ENCODE data around the gene TRPM4.
"Not testable (repeated sequence)": the region's sequence is repeated elsewhere in the genome, so short reads cannot be mapped to it uniquely, and the experiment has no call there.

TRPM4 gene

DNA sequence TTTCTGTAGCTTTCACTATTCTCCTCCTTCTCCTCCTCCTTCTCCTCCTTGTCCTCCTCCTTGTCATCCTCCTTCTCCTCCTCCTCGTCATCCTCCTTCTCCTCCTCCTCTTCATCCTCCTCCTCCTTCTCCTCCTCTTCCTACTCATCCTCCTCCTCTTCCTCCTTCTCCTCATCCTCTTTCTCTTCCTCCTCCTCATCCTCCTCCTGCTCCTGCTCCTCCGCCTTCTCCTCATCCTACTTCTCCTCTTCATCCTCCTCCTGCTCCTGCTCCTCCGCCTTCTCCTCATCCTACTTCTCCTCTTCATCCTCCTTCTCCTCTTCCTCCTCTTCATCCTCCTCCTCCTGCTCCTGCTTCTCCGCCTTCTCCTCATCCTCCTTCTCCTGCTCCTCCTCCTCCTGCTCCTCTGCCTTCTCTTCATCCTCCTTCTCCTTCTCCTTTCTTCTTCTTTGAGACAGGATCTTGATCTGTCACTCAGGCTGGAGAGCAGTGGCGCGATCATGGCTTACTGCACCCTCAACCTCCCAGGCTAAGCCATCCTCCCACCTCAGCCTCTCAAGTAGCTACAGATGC is 36.3 kb downstream of the TRPM4 start:
- DNase-seq = no peak

DNA sequence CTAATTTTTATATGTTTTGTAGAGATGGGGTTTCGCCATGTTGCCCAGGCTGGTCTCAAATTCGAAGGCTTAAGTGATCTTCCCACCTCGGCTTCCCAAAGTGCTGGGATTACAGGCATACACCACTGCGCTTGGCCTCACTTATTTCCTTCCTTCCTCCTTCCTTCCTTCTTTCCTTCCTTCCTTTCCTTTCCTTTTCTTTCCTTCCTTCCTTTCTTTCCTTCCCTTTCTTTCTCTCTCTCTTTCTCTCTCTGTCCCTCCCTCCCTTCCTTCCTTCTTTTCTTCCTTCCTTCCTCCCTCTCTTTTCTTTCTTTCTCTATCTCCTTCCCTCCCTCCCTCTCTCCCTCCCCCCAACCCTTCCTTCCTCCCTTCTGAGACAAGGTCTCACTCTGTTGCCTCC is 36.8 kb downstream of the TRPM4 start:
- no peak for DNase-seq

DNA sequence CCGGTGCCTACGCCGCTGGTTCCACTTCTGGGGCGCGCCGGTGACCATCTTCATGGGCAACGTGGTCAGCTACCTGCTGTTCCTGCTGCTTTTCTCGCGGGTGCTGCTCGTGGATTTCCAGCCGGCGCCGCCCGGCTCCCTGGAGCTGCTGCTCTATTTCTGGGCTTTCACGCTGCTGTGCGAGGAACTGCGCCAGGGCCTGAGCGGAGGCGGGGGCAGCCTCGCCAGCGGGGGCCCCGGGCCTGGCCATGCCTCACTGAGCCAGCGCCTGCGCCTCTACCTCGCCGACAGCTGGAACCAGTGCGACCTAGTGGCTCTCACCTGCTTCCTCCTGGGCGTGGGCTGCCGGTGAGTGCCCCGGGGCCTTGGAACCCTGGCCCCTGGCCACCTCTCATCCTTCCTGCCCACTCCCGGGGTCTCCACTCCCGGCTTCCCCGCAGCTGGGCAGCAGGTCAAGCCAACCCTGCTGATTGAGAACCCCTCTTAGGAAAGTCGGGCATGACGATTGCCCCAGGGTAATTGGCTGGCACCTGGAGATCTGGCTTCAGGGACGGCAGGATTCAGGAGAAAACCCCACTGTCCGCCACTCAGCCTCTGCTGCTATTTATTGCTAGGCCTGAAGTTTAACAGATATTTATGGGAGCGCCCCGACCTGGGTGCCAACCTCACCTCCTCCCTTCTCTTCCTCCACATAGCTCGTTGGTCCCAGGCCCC is 39.1 kb downstream of the TRPM4 start:
- DNase-seq = no peak

DNA sequence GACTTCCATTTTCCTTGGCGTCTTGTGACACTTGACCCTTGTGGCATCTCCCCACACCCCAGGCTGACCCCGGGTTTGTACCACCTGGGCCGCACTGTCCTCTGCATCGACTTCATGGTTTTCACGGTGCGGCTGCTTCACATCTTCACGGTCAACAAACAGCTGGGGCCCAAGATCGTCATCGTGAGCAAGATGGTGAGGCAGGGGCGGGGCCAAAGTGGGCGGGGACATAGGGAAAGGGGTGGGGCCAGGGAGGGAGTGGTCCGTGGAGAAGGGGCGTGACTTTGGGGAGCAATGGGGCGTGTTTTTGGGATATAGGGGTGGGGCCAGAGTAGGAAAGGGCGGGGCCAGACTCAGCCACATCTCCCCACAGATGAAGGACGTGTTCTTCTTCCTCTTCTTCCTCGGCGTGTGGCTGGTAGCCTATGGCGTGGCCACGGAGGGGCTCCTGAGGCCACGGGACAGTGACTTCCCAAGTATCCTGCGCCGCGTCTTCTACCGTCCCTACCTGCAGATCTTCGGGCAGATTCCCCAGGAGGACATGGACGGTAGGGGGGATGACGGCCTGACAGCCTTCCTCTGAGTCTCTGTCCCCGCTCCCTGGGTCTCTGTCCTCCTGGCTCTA is 42.8 kb downstream of the TRPM4 start:
- DNase-seq = no peak

DNA sequence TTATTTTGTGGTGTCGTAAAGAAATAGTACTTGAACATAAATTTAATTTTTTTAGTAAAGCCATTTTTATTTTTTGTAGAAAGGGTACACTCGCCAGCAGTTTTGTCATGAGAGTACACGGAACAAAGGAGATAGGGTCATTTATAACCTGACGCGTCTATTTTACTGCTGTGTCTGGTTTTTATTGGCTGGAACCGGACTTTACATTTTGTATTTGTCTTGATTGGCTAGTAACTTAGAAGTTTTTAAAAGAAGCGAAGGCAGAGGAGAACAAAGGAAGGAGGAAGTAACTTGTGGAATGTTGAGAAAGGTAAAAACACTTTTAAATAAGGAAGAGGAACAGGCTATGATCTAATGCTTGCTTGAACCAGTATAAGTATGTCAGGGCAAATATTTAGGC is 43.5 kb downstream of the TRPM4 start:
- no peak for DNase-seq

DNA sequence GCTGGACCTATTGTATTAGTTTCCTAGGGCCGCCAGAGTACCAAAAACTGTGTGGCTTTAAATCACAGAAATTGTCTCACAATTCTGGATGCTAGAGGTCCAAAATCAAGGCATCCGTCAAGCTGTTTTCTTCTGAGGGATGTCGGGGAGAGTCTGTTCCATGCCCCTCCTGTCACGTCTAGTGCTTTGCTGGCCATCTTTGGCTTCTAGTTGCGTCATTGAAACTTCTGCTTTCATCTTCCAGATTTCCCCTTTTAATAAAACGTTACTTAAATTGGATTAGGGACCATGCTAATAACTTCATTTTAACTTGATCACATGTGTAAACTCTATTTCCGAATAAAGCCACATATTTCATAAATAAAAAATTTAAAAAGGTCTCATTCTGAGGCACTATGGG is 47.5 kb downstream of the TRPM4 start:
- no peak for DNase-seq

DNA sequence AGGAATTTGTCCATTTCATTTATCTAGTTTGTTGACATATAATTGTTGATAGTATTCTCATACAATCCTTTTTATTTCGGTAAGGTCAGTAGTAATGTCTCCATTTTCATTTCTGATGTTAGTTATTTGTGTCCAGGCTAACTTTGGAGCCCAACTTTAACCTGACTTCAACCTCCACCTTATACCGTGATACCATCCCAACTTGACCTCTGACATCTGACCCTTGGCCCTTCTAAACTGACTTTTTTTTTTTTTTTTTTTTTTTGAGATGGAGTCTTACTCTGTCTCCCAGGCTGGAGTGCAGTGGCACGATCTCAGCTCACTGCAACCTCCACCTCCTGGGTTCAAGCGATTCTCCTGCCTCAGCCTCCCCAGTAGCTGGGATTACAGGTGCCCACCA is 51.9 kb downstream of the TRPM4 start:
- DNase-seq = not testable (repeated sequence)

DNA sequence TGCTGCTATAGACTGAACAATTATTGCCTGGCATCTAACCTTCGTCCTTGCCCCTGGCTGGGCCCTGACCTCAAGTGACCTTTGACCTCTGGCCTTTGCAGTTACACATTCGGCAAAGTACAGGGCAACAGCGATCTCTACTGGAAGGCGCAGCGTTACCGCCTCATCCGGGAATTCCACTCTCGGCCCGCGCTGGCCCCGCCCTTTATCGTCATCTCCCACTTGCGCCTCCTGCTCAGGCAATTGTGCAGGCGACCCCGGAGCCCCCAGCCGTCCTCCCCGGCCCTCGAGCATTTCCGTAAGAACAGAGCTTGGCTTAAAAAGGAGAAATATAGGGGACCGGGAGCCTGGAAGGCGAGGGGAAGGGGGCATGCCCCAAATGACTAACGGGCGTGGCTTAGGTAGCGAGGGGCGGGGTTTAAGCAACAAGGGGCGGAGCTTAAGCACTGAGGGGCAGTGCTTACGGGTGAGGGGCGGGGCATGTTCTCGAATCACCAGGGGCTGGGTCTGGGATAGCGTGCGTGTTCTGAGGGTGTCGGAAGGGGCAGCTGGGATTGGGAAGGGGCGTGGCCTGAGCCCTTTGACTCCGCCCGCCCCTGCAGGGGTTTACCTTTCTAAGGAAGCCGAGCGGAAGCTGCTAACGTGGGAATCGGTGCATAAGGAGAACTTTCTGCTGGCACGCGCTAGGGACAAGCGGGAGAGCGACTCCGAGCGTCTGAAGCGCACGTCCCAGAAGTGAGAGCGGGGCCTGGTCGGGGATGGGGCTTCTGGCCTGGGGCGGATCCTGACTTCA is 52.7 kb downstream of the TRPM4 start:
- DNase-seq = peak; percentile 49

DNA sequence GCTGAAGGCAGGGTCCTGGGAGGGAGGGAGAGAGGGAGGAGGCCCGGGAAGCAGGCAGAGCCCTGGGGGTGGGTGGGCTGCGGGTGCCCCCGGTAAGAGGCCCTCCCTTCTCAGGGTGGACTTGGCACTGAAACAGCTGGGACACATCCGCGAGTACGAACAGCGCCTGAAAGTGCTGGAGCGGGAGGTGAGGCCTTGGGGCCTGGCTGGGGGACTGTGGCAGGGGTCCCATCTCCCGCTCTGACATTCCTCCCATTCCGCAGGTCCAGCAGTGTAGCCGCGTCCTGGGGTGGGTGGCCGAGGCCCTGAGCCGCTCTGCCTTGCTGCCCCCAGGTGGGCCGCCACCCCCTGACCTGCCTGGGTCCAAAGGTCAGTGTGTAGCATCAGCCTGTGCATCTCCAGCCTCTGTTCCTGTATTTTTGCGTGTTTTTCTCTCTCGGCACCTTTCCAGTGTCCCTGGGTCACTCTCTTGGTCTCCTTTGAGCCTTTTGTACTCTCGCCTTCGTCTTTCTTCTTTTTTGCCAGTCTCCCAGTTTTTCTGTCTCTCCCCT is 53.4 kb downstream of the TRPM4 start:
- no peak for DNase-seq

DNA sequence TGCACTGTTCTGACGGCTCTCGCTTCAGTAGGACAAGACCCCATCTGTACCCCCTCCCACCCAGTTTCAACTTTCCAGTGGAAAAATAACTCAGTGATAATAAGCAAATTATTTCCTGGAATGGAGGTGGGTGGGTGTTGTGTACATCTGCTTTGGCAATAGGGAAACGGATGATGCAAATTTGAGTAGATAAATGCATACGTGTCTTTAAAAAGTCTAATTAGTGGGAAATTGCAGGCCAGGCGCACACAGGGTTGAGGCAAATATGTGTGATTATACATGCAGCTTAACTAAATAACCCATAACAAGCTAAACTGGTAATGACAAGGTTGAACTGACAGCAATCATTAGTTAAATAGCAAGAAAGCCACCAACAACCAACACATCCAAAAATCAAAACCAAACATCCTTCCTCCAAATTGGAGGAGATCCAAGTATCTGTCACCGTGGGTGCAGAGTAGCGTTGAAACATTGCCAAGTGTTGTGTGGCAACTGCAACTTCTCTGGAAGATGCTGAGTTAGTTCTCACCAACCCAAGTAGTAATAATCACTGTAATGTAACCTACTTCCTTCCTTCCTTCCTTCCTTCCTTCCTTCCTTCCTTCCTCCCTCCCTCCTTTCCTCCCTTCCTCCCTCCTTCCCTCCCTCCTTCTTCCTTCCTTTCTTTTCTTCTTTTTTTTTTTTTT is 54.6 kb downstream of the TRPM4 start:
- DNase-seq = no peak

DNA sequence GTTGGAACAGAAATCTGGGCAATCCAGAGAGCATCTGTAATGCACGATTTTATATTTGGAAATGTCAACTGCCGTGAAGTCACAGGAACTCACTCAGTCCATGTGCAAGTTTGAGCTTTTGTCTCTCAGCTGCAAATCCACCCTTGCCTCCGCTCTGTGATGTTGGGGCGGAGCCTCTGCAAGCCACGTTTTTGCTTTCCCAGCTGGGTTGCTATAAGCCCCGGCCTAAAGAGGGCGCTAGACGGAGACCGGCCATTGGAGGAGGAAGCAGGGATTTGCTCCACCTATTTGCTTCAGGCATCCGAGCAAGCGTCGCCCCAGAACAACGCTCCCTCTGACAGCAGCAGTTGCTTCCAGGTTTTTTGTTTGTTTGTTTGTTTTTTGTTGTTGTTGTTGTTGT is 56.2 kb downstream of the TRPM4 start:
- no peak for DNase-seq

DNA sequence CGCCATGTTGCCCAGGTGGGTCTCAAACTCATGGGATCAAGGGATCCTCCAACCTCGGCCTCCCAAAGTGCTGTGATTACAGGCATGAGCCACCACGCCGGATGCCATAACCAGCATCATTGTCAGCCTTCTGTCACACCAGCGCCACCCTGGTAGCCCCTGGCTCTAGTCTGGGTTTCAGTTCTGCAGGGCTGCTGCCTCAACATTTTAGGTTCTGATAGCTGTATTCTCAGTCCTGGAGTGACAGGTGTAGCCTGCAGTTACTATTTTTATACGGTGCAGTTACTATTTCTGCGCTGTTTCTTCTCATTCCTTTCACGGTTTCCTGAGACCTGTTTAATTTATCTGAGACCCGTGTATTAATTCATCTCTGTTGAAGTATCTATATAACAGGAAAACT is 57.1 kb downstream of the TRPM4 start:
- no peak for DNase-seq

DNA sequence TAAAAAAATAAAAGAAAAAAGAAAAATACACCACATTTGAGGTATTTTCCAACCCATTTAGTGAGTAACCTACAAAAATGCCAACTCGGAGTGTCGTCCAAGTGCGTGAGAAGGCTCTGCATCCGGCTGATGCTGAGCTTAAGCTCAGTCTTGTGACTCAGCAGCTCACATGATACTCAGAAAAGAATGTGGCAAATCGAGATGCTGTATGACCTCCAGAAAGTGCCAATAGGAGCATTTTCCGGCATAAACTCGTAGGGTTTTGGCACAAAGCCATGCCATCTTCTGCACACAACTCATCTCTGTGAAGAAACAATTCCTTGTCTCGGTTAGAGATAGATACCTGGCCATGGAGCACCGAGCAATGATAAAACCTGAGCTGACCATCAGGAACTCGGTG is 58.5 kb downstream of the TRPM4 start:
- DNase-seq = no peak

DNA sequence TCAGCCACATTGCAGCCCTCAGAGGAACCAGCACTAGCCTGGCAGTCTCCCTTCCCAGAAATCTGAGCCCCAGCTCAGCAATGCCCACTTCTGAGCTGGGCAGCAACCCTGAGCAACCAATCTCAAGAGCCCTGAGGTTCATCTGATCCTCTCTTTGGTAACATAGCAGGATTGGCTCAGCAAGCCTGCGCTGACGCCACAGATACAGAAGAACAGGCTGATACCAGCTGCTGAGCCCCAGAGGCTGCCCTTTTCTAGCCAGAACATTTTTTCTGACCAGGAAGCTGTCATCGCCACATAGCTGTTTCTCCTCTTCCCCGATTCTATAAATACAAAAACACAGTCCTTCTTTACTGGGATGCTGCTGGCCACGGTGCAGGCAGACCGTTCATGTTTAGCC is 59.8 kb downstream of the TRPM4 start:
- DNase-seq = no peak

DNA sequence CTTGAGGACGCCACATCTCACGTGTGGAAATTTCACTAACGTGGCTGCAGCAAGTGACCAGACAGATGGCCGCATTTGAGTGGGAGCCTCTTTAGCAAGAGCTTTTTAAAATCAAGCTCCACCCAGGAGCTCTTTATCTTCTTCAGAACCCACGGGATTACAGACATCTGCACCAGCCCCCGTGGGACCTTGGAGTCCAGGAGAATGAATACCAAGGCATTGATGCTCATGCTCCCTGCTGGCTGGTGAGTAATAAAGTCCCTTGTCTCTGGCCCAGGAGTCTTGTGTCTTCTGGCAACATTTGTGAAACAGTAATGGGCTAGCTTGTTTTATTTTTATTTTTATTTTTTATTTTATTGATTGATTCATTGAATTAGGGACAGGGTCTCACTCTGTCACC is 64.4 kb downstream of the TRPM4 start:
- DNase-seq = no peak

DNA sequence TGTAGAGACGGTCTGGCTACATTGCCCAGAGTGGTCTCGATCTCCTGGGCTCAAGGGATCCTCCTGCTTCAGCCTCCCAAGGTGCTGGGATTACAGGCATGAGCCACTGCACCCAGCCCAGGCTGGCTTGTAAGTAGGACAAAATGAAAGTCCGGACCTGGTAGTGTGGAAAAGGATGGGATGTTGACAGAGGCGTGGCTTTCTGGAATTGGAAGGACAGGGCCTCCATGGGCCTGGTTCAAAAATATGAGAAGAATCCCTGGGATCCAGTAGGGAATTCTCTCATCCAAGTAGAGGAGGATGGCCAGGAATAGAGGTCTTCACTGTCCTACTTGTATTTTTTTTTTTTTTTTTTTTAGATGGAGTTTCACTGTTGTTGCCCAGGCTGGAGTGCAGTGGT is 64.9 kb downstream of the TRPM4 start:
- no peak for DNase-seq

DNA sequence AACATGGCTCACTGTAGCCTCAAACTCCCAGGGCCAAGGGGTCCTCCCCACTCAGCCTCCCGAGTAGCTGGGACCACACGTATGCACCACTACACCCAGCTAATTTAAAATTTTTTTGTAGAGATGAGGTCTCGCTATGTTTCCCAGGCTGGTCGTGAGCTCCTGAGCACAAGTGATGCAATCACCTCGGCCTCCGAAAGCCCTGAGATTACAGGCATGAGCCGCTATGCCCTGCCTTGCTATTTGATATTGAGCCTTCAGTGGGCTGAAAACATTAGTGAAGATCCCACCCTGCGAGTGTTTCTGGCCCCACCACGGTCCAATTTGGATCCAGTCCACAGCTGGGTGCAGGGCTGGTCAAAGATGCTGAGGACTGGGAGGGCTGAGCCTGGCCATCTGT is 65.9 kb downstream of the TRPM4 start:
- DNase-seq = no peak

DNA sequence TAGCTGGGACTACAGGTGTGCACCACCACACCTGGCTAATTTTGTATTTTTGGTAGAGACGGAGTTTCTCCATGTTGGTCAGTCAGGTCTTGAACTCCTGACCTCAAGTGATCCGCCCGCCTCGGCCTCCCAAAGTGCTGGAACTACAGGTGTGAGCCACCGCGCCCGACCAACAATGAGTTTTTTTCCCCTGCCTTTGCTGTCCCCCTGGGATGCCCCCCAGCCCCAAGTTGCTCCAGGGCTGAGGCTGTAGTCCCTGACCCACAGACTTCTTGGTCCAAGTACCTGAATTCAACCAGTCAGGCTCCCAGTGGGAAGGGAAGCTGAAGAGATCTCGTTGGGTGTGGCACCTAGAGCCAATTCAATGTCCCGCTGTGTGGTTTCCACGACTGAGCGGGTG is 66.8 kb downstream of the TRPM4 start:
- DNase-seq = not testable (repeated sequence)

DNA sequence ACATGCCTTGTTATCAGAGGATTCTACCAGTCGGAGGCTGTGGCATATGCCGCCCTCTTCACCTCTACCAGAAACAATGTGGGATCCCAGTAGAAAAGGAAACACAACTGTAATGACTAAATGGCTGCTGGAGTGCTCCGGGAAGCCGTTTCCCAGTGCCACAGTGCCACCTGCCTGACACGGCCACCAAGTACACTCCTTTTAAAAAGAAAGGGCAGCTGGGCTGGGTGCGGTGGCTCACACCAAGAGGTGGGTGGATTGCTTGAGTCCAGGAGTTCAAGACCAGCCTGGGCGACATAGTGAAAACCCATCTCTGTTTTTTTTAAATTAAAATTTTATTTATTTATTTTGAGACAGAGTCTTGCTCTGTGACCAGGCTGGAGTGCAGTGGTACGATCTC is 67.3 kb downstream of the TRPM4 start:
- DNase-seq = no peak

DNA sequence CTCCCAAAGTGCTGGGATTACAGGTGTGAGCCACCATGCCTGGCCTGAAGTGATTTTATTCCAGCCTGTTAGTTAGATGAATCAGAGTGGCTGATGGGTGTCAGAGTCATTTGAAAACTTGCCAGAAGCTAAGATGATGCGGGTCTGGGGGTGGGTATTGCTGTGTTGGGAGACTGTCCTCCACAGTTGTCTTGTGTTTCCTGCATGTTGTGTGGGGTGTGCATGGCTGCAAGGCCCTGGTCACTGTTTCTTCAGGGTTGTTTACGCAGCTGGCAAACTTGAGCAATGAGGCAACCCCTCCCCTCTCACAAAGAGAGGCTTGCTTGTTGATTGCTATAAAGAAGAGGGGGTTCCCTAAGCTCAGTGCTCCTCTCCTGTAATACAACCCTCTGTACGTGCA is 71.8 kb downstream of the TRPM4 start:
- no peak for DNase-seq

DNA sequence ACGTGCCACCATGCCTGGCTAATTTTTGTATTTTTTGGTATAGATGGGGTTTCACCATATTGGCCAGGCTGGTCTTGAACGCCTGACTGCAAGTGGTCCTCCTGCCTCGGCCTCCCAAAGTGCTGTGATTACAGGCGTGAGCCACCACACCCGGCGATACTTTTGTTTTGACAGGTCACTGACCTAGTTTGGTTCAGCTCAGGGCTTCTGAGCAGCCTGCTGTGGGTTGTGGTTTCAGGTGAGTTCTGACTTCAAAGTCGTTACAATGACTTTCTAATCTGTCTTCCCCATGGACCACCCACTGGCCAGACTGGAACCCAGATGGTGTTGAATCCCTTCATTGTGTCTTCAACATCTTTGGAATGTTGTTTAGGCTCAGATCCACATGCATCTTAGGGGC is 73.8 kb downstream of the TRPM4 start:
- DNase-seq = peak; percentile 30

DNA sequence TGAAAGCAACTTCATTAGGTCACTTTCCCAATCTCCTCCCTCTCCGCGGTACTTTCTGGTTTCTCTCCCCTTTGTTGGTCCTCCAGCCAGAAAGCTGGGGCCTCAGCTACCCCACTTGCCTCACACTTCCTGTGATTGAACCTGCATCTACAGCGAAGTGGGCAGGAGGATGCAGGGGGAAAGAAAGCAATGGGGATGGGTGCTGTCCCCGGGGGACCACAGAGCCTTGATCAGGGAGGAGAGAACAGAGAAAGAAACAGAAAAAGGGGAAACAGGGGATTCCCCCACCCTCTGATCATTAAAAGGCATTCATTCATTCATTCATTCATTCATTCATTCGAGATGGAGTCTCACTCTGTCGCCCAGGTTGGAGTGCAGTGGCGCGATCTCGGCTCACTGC is 74.2 kb downstream of the TRPM4 start:
- DNase-seq = peak; percentile 7

DNA sequence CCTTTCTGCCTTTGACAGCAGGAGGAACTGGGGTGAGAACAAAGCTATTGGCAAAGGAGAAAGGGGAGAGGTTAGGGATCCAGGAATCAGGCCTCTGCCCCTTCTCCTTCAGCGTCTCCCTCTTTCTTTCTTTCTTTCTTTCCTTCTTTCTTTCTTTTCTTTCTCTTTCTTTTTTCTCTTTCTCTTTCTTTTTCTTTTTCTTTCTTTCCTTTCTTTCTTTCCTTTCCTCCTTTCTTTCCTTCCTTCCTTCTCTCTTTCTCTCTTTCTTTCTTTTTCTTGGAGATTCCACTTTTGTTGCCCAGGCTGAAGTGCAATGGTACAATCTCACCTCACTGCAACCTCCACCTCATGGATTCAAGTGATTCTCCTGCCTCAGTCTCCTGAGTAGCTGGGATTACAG is 75.6 kb downstream of the TRPM4 start:
- DNase-seq = no peak

Data from CD4-positive, alpha-beta T cell treated with Interleukin-10 for 1 hour (primary cell).